Urinary bladder (tissue), 4 donors: ENCODE measurements around the gene G6PD. TPM values are rescaled to one million over a fixed set of nuclear protein-coding genes. Genes with fewer than 3 reads are reported as not detected.
"Not testable (repeated sequence)": the region's sequence is repeated elsewhere in the genome, so short reads cannot be mapped to it uniquely, and the experiment has no call there.

Source experiments
- DNase-seq: peaks from one replicate; pipeline ENCODE4 v3.0.0-alpha.2; 2015; ENCODE audit errors: extremely low spot score
- H3K27ac ChIP-seq: one replicate; pipeline ENCODE4 v1.5.1; 2013; ENCODE audit warnings: low read depth, mild to moderate bottlenecking, moderate library complexity
- H3K36me3 ChIP-seq: one replicate; pipeline ENCODE4 v1.6.1; 2013; ENCODE audit warnings: mild to moderate bottlenecking, moderate library complexity; ENCODE audit not compliant: insufficient read depth
- H3K4me1 ChIP-seq: one replicate; pipeline ENCODE4 v1.6.1; 2013; ENCODE audit warnings: mild to moderate bottlenecking, moderate library complexity; ENCODE audit not compliant: insufficient read depth
- H3K4me3 ChIP-seq: one replicate; pipeline ENCODE4 v1.5.1; 2013; ENCODE audit warnings: low read depth, low read length
- WGBS: extraction: QIAGEN DNeasy Blood & Tissue Kit; methylation state at CpG from one replicate; pipeline ENCODE4 v1.1.7; 2013; 5-methylcytosine and 5-hydroxymethylcytosine counted together
- polyA plus RNA-seq: library from polyadenylated mRNA; stranded (reverse); fragments of 200-250 nt; gene quantifications from one replicate; pipeline ENCODE4 v1.2.3, GENCODE V29; 2013
- total RNA-seq: library from RNA; depleted of rRNA; stranded (reverse); fragments of >200 nt; gene quantifications from one replicate; pipeline ENCODE4 v1.2.3, GENCODE V29; 2014
- donor health status: healthy with polysubstance abuse.
- donor health status: healthy.

Gene G6PD
- total and polyA plus RNA-seq, 2 donors = 12.8 to 77.6 TPM

DNA sequence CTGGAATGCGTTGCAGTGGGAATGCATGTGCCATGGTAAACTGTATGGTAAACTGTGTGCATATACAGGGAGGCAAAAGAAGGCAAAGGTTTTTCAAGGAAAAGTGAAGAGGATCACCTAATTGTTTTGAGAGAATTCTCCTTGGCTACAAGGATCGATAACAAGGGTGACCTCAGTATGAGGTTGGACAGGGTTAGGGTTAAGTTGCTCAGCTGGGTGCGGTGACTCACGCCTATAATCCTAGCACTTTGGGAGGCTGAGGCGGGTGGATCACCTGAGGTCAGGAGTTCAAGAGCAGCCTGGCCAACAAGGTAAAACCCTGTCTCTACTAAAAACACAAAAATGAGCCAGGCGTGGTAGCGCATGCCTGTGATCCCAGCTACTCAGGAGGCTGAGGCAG, 45.2 kb downstream of the G6PD start:
- H3K27ac ChIP-seq, H3K4me3 ChIP-seq, DNase-seq, H3K4me1 ChIP-seq, H3K36me3 ChIP-seq: not testable (repeated sequence)
- WGBS = 89% methylated on average over 7 of the region's 7 CpGs

DNA sequence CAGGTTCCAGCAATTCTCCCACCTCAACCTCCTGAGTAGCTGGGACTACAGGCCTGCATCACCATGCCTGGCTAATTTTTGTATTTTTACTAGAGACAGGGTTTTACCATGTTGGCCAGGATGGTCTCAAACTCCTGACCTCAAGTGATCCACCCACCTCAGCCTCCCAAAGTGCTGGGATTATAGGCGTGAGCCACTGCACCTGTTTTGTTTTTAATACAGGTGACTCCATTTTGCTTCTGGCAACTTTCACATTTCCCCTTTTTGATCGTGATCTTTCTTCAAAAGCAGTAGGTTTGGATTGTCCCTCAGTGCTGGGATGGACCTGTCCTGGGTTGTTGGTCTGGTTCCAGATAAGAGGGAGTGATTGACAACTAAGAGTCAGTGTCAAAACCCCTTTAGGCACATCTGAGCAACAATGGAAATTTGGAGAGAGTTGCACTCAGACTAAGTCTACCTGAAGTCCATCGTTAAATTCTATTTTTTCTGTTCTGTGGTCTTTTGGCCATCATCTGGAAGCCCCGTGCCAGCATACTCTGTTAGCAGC, 50.0 kb downstream of the G6PD start:
- not testable (repeated sequence) for H3K36me3 ChIP-seq, H3K27ac ChIP-seq, H3K4me1 ChIP-seq, H3K4me3 ChIP-seq, DNase-seq
- 84% methylated on average over 4 of the region's 4 CpGs for WGBS

DNA sequence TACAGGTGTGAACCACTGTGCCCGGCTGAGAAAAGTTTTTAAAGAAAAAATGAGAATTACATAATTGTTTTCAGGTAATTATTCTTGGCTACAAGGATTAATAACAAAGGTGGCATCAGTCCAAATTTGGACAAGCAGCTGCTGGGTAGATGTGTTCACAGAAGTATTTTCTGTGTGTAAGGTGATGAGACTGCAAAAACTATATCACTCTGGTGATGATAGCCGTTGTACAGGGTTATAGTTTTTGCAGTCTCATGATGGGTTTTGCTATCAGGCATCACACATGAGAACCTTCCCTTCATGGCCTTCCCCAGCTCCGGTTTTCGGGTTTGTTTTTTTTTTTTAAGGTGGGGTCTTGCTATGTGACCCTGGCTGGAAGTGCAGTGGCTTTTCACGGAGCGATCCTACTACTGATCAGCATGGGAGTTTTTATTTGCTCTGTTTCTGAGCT, 51.1 kb downstream of the G6PD start:
- 77% methylated on average over 6 of the region's 6 CpGs for whole genome bisulfite sequencing
- Histone ChIP-seq H3K36me3 (no peaks in the 10 kb centered on the region), H3K4me1 (no peaks in the 10 kb centered on the region), H3K27ac (no peak overlapping the region), H3K4me3 (no peak overlapping the region)
- DNase-seq = no peak

DNA sequence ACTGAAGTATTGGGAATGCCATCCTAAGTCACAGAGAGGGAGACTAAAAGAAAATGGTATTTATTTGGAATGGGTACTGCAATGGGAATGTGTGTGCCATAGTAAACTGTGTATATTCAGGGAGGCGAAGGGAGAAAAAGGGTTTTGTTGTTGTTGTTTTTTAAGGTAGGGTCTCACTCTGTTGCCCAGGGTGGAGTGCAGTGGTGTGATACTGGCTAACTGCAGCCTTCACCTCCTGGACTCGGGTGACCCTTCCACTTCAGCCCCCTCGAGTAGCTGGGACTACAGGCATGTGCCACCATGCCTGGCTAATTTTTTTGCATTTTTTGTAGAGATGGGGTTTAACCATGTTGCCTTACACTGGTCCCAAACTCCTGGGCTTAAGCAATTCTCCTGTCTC, 51.9 kb downstream of the G6PD start:
- Histone ChIP-seq H3K4me3 (no peak overlapping the region), H3K4me1 (no peaks in the 10 kb centered on the region), H3K27ac (no peak overlapping the region), H3K36me3 (no peaks in the 10 kb centered on the region)
- DNase-seq = no peak
- WGBS = 75% methylated on average over 3 of the region's 3 CpGs

DNA sequence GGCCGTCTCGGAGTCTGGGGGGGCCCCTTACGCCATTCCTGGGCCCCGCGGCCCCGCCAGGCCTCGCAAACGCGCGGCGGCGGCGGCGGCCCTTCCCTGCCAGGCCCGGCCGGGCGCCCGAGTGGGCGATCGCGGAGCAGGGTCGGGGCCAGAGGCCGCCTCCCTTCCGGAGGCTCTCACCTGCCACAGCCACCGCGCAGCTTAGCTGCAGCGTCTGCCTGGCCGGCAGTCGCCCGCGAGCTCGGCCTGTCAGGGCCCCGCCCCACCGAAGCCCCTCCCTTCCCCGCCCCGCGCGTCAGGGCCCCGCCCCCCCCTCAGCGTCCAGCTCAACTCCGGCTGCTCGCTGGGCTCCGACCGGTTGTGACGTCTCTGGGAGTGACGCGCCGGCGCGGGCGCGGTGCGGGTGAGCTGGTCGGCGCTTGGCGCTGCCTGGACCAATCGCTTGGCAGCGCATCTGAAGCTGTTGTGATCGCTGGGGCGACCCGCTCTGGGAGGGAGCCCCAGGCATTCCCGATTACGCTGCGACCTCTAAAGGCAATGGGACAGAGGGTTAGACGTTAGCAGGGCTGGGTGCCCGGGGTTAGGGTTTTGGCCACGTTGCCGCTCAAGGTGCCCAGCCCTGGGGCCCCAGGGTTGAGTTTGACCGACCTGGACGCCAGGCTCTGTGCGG, 56.1 kb downstream of the G6PD start, which contains the start of gene SLC10A3:
SLC10A3 (minus strand) TSS at position 216 of the 670 bp plus-strand sequence. CDS start 1,689 bp downstream, outside the sequence.
- Histone ChIP-seq H3K36me3 (no peaks in the 10 kb centered on the region), H3K27ac (peak within 1 kb of the TSS; percentile 96), H3K4me3 (peak within 1 kb of the TSS; percentile 69), H3K4me1 (no peaks in the 10 kb centered on the region)
- whole genome bisulfite sequencing = under 1% methylated on average over 52 of the region's 71 CpGs
- peak; percentile 74 for DNase-seq

DNA sequence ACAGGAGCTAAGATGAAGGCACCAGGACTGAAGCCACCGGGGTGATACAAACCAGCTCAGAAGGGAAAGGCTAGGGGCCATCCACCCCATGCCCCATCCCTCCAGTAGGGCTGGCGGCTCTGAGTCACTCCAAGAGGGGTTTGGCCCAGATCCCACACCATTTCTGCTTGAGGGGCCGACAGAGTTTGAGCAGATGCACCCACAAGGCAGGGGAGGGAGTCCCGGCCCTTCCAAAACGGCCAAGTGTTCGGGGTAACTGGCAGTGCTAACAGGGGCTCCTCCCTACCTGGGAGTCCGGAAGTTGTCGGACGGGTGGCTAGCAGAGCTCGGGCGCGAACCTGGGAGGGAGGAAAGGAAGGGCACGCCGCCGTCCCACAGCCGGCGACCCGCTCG, 56.6 kb downstream of the G6PD start:
- no peaks in the 10 kb centered on the region for H3K36me3 ChIP-seq
- no peaks in the 10 kb centered on the region for H3K4me1 ChIP-seq
- H3K27ac ChIP-seq = peak overlapping the region; percentile 96
- peak overlapping the region; percentile 69 for H3K4me3 ChIP-seq
- WGBS = 1% methylated on average over 19 of the region's 19 CpGs
- no peak for DNase-seq

DNA sequence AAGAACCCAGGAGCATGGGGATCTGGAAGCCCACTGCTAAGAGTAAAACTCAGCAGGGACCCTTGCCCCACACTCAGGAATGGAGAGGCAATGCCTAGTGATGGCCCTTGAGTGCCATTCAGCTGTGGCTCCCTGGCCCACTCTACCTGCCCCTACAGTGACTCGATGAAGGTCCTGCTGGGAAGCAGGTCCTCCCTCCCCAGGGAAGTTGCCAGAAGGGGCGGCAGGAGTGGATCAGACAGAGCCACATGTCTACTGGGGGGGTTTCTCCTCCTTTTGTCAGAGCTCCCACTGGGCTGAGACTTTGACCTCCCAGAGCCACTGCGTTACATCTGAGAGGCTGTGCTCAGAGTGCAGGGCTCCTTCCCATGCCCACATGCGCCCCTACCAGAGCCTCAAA, 57.5 kb downstream of the G6PD start:
- Histone ChIP-seq H3K27ac (no peak overlapping the region), H3K4me3 (no peak overlapping the region), H3K36me3 (no peaks in the 10 kb centered on the region), H3K4me1 (no peaks in the 10 kb centered on the region)
- WGBS = 77% methylated on average over 4 of the region's 4 CpGs
- DNase-seq = no peak

DNA sequence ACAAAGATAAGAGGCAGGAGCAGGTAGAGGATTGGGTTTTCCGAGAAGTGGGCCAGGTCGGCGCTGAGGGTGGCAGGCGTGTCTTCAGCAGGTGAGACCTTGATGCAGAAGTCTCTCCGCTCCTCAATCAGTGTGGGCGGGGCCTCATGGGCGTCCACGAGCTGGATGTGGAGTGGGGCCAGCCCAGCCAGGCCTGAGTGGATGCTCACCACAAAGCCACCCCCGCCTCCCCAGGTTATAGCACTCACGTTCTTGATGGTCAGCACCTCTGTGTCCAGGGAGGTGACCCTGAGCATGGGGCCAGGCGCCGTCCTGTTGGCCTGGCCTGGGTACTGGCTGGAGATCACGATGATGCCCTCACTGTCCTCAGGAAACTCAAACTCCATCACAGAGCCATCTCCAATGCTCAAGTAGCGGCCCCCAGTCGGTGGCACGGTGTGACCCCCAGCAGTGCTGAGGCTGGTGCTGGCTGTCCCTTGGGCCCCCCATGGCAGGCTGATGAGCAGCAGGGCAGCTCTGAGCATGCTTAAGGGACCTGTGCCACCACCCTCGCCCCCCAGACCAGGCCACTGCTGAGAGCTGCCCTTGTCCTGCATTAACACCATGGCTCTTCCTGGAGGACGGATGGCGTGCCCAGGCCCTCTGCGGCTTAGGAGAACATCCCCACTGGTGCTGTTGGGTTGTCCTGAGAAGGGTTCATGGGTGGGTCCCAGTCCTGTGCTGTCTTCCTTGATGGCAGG, 58.1 kb downstream of the G6PD start:
- WGBS = 89% methylated on average over 20 of the region's 20 CpGs

DNA sequence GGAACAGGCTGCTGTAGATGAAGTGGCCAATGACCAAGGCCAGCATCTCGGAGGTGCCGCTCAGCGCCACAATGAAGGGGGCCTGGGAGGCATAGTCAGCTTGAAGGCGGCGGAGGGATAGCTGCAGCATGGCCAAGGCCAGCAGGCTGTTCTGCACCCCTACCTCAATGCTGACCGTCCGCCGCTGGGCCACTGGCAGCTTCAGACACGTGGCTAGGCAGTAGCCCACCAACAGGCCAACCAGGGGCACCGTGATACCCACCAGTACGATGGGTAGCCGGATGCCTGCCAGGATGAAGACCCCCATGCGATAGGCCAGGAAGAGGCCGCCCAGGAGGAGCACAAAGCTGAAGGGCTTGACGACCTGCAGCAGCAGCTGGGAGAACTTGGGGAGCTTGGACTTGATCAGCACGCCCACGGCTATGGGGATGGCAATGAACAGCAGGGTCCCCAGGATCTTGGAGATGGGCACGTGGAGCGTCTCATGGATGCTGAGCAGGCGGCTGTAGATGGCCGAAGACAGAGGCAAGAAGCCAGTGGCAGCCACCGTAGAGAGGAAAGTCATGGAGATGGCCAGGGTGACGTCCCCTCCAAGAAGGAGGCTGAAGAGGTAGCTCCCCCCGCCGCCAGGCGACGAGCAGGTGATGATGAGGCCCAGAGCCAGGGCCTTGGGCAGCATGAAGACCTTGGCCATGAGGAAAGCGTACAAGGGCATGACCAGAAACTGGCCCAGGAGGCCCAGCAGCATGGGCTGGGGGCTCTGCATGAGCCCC, 58.9 kb downstream of the G6PD start:
- Histone ChIP-seq H3K4me1 (no peaks in the 10 kb centered on the region), H3K36me3 (peaks cover 1% of the 10 kb centered on the region), H3K4me3 (no peak overlapping the region), H3K27ac (no peak overlapping the region)
- DNase-seq = no peak
- 90% methylated on average over 28 of the region's 28 CpGs for WGBS

More for the DNA sequence above, 58.1 kb downstream of the G6PD start:
- Histone ChIP-seq H3K4me1 (no peaks in the 10 kb centered on the region), H3K4me3 (no peak overlapping the region), H3K36me3 (peaks cover 1% of the 10 kb centered on the region), H3K27ac (no peak overlapping the region)
- DNase-seq = no peak

DNA sequence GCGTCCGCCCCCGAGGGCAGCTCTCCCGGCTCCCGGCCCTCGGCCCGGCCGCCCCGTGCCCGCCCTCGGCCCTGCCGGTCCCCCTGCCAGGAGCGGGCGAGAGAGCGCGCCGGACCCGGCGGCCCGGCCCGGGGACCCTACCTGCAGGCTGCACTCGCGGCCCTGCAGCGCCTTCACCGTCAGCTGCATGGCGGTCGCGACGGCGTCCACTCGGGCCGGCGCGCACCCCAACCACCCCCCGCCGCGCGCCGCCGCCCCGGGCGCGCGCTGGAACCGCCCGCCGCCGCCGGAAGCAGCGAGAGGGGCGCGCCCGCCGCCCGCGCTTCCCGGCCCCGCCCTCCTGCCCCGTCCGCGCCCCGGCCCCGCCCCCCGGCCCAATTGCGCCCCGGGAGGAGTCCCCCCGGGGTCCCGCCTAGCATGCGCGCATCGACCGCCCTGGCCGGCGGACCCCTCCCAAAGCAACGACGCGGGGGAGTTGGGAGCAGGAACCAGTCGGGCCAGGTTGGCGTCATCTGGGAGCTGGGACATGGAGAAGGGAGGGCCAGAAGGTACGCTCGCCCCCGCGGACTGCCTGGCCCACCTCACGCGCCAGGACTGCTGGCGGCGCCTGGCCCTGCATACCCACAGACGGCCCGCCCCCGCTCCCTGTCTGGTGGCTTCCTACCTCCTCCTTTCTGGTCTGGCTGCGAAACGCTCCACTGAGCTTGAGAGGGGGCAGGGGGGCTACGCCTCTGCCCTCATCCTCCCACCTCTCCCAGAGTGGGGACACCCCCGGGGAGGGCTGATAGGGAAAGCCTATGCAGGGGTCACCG, 60.0 kb downstream of the G6PD start, which contains the start of gene UBL4A:
UBL4A (minus strand) TSS at position 220 of the 812 bp plus-strand sequence; CDS start at position 189, 31 bp downstream.
- H3K27ac ChIP-seq = peak within 1 kb of the TSS; percentile 85
- peaks cover 1% of the 10 kb centered on the region for H3K36me3 ChIP-seq
- WGBS = under 1% methylated on average over 77 of the region's 95 CpGs
- peak within 1 kb of the TSS; percentile 76 for H3K4me3 ChIP-seq
- no peak for DNase-seq
- no peaks in the 10 kb centered on the region for H3K4me1 ChIP-seq

DNA sequence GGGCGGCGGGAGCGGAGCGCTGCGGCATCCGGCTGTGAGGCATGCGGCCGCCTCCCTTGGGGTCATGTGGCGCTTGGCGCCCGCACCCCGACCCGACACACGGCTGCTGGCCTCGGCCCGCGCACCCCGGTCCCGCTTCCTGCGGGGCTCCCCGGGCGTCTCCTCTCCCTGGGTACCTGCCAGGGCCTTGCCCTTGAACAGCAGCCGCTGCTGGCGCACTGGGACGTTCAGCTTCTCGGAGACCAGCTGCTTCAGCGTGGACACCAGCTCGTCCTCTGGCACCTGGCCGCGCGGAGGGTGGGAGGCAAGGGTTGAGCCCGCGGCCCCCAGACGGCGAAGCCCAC, 60.6 kb downstream of the G6PD start:
- H3K4me3 ChIP-seq = peak overlapping the region; percentile 76
- DNase-seq = no peak
- no peaks in the 10 kb centered on the region for H3K4me1 ChIP-seq
- H3K36me3 ChIP-seq = peaks cover 1% of the 10 kb centered on the region
- under 1% methylated on average over 35 of the region's 35 CpGs for WGBS
- H3K27ac ChIP-seq = peak overlapping the region; percentile 85

DNA sequence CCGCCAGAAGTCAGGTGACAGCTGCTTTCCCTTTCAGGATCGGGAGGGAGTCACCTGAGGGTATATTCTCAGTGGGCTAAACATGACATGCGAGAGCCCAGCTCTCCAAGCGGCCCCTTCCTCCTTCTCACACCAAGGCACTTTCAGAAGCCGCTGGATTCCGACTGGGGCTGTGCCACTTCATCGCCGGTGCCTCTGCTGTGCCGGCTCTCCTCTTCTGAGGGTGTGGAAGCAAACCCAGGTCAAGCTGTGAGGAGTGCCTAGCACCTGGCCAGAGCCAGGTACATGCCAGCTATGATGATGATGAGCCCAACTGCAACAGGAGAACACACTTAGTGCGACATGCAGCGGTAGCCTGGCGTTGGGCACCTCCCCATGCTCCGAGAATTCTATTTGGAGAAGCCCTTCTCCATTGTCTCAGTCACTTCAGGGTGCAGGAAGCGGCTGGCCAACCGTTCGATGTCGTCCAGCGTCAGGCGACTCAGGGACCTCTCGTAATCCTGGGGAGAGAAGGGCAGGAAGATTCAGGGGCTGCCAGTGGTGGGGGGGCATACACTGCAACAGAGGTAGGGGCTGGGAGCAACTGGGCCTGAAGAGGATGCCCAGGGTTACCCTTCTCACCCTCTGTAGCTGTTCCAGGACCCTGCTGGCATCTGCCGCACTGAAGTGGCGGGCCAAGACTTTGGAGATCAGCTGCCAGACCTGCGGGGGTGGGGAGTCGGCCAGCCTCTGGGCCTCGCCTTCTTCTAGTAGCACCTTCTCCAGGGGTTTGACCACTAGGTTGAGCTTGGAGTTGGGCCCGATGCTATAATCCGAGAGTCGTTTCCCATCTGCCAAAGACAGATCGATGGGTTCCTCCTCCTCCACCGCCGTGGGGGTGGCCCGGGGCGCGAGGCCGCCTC, 61.2 kb downstream of the G6PD start:
- DNase-seq = no peak
- WGBS = 40% methylated on average over 35 of the region's 35 CpGs
- Histone ChIP-seq H3K27ac (peak overlapping the region; percentile 85), H3K4me3 (peak overlapping the region; percentile 76), H3K36me3 (peaks cover 1% of the 10 kb centered on the region), H3K4me1 (no peaks in the 10 kb centered on the region)
